Karpas-422 (cell line): ENCODE data around the gene TMEM184A. TPM values are rescaled to one million over a fixed set of nuclear protein-coding genes. Genes with fewer than 3 reads are reported as not detected.

Source experiments
- DNase-seq: peaks from one replicate; pipeline ENCODE4 v3.0.0-alpha.2; 2015
- H2AFZ ChIP-seq: fragments of 200-600 bp; sonication (generic); 2 replicates; pipeline ENCODE4 v1.6.1; 2014; ENCODE audit warnings: antibody characterized with exemption, low read length, mixed read lengths
- H3K27ac ChIP-seq: fragments of 200-600 bp; sonication (generic); 2 replicates; pipeline ENCODE4 v1.5.1; 2014; ENCODE audit warnings: mild to moderate bottlenecking, low read length, moderate library complexity
- H3K27me3 ChIP-seq: fragments of 200-600 bp; sonication (generic); 2 replicates; pipeline ENCODE4 v1.6.1; 2014; ENCODE audit warnings: low read length, mixed read lengths
- H3K36me3 ChIP-seq: fragments of 200-600 bp; sonication (generic); 2 replicates; pipeline ENCODE4 v1.6.1; 2014; ENCODE audit warnings: low read length, mixed read lengths; ENCODE audit not compliant: insufficient read depth
- H3K4me1 ChIP-seq: fragments of 200-600 bp; sonication (generic); 2 replicates; pipeline ENCODE4 v1.6.1; 2014; ENCODE audit warnings: mild to moderate bottlenecking, low read length, mixed read lengths
- H3K4me2 ChIP-seq: fragments of 200-600 bp; sonication (generic); 2 replicates; pipeline ENCODE4 v1.6.1; 2014; ENCODE audit warnings: low read length, low read depth, mild to moderate bottlenecking; ENCODE audit not compliant: poor library complexity, severe bottlenecking
- H3K4me3 ChIP-seq: fragments of 200-600 bp; sonication (generic); 2 replicates; pipeline ENCODE4 v1.5.1; 2014; ENCODE audit warnings: mild to moderate bottlenecking, antibody characterized with exemption, low read length, mixed read lengths
- H3K79me2 ChIP-seq: fragments of 200-600 bp; sonication (generic); 2 replicates; pipeline ENCODE4 v1.6.1; 2014; ENCODE audit warnings: mild to moderate bottlenecking, low read length, mixed read lengths
- H3K9ac ChIP-seq: fragments of 200-600 bp; sonication (generic); 2 replicates; pipeline ENCODE4 v1.6.0; 2014; ENCODE audit warnings: low read length
- H3K9me2 ChIP-seq: fragments of 200-600 bp; sonication (generic), shearing (Covaris generic); replicated peaks from 2 replicates; pipeline ENCODE4 v1.6.0; 2014; ENCODE audit warnings: mild to moderate bottlenecking, low read length, moderate library complexity; ENCODE audit not compliant: insufficient read depth
- H3K9me3 ChIP-seq: fragments of 300-700, 200-600 bp; sonication (generic); 2 replicates; pipeline ENCODE4 v1.6.1; 2014; ENCODE audit warnings: low read length, mixed read lengths
- H4K20me1 ChIP-seq: fragments of 200-600 bp; sonication (generic); 2 replicates; pipeline ENCODE4 v1.6.1; 2014; ENCODE audit warnings: mild to moderate bottlenecking, antibody characterized with exemption, low read length, low read depth; ENCODE audit not compliant: insufficient read depth
- total RNA-seq: library from RNA; depleted of rRNA; stranded (reverse); fragments of >200 nt; shearing (Covaris generic); gene quantifications from 2 replicates; pipeline ENCODE4 v1.2.3, GENCODE V29; 2014; ENCODE audit warnings: low replicate concordance

Gene TMEM184A
- total RNA-seq, 1 experiment from 2014 or later = not detected

DNA sequence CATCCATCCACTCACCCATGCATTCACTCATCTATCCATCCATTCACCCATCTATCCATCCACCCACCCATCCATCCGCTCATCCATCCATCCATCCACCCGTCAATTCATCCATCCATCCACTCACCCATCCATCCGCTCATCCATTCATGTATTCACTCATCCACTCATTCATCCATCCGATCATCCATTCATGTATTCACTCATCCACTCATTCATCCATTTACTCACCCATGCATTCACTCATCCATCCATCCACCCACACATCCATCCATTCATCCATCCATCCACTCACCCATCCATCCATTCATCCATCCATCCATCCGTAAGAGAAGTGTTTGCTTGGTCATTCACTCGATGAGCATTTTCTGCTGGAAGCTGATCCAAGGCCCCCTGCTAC, 22.5 kb upstream of the TMEM184A start:
- H3K79me2 ChIP-seq = no peaks in the 10 kb centered on the region
- H3K9me2 ChIP-seq = no peaks in the 10 kb centered on the region
- H3K4me2 ChIP-seq = no peak overlapping the region
- H2AFZ ChIP-seq = no peak overlapping the region
- H3K4me3 ChIP-seq = no peak overlapping the region
- H3K4me1 ChIP-seq = no peaks in the 10 kb centered on the region
- H3K9me3 ChIP-seq = no peaks in the 10 kb centered on the region
- no peaks in the 10 kb centered on the region for H3K27me3 ChIP-seq
- no peak overlapping the region for H3K27ac ChIP-seq
- H4K20me1 ChIP-seq = no peaks in the 10 kb centered on the region
- DNase-seq = no peak
- no peaks in the 10 kb centered on the region for H3K36me3 ChIP-seq
- no peak overlapping the region for H3K9ac ChIP-seq

DNA sequence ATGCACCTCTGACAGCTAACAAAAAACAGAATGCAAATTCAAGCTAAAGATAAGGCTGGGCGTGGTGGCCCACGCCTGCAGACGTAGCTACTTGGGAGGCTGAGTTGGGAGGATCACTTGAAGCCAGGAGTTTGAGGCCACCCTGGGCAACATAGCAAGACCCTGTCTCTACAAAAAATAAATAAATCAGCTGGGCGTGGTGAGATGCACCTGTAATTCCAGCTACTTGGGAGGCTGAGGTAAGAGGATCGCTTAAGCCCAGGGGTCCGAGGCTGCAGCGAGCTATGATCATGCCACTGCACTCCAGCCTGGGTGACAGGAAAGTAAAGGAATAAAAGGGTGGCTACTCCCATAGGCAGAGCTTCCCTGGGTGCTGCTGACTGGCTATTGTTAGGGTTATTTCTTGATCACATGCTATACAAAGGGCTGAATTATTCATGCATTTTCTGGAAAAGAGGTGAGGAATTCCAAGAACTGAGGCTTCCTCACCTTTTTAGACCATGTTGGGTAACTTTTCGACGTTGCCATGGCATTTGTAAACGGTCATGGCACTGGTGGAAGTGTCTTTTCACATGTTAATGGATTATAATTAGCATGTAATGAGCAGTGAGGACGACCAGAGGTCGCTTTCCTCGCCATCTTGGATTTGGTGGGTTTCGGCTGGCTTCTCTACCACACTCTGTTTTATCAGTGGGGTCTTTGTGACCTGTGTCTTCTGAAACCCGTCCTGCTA, 20.7 kb upstream of the TMEM184A start:
- no peak for DNase-seq
- H3K27ac ChIP-seq = no peak overlapping the region
- H3K79me2 ChIP-seq = no peaks in the 10 kb centered on the region
- no peaks in the 10 kb centered on the region for H3K36me3 ChIP-seq
- no peaks in the 10 kb centered on the region for H3K27me3 ChIP-seq
- no peaks in the 10 kb centered on the region for H3K9me3 ChIP-seq
- peaks cover 1% of the 10 kb centered on the region; the same call in 1 of the 2 replicates for H3K4me1 ChIP-seq
- H3K9me2 ChIP-seq = no peaks in the 10 kb centered on the region
- H3K9ac ChIP-seq = no peak overlapping the region
- no peaks in the 10 kb centered on the region for H4K20me1 ChIP-seq
- H3K4me3 ChIP-seq = no peak overlapping the region
- no peak overlapping the region for H3K4me2 ChIP-seq
- no peak overlapping the region for H2AFZ ChIP-seq

DNA sequence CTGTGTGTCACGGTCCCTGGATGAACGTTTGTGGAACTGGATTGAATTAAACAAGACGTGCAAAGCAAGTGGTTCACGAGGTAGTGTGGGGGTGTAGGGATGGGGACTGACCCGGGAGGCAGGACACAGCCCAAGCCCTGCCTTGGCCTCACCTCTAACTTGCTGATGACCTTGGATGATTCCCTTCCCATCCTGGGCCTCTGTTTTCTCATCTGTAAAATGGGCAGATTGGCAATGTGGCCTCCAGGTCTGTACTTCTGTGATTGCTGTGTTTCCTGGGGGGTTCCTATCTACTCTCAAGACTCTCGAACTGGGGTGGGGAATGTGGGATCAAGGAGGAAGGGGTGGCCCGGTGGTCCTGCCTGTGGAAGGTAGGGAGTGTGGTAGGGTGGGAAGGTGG, 19.8 kb upstream of the TMEM184A start:
- Histone ChIP-seq H3K4me3 (no peak overlapping the region), H3K9ac (no peak overlapping the region), H3K36me3 (no peaks in the 10 kb centered on the region), H3K4me1 (peaks cover 10% of the 10 kb centered on the region), H3K4me2 (no peak overlapping the region), H4K20me1 (no peaks in the 10 kb centered on the region), H2AFZ (no peak overlapping the region), H3K27ac (no peak overlapping the region), H3K27me3 (no peaks in the 10 kb centered on the region), H3K9me2 (no peaks in the 10 kb centered on the region), H3K79me2 (no peaks in the 10 kb centered on the region), H3K9me3 (no peaks in the 10 kb centered on the region)
- DNase-seq = no peak

DNA sequence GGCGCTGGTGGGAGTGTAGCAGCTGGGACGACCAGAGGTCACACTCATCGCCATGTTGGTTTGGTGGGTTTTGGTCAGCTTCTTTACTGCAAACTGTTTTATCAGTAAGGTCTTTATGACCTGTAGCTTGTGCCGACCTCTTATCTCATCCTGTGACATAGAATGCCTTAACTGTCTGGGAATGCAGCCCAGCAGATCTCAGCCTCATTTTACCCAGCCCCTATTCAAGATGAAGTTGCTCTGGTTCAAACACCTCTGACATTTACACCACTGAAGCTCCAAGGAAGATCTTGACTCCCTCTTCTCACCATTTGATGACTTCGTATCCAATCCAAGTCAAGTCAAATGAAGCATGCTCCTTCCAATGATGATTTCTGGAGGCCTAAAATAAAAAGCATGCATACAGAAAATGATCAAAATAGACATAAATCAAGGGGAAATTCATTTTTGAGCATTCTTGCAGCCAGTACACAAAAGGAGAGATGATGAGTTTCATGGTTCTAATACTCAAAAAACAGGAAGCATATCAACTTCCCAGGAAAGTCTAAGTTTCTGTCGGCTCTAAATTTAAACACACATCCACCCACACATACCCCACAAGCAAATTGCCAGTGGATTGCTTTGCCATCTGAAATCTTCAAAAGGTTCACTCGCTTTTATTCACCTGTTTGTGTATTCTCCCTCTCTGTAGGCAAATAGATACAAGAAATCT, 16.3 kb upstream of the TMEM184A start:
- Histone ChIP-seq H4K20me1 (no peaks in the 10 kb centered on the region), H3K36me3 (no peaks in the 10 kb centered on the region), H3K27ac (no peak overlapping the region), H2AFZ (no peak overlapping the region), H3K9me3 (no peaks in the 10 kb centered on the region), H3K9ac (no peak overlapping the region), H3K27me3 (no peaks in the 10 kb centered on the region), H3K4me3 (no peak overlapping the region), H3K4me2 (peak overlapping the region; percentile 77), H3K79me2 (peaks cover 15% of the 10 kb centered on the region), H3K9me2 (no peaks in the 10 kb centered on the region), H3K4me1 (peaks cover 18% of the 10 kb centered on the region)
- DNase-seq = no peak

DNA sequence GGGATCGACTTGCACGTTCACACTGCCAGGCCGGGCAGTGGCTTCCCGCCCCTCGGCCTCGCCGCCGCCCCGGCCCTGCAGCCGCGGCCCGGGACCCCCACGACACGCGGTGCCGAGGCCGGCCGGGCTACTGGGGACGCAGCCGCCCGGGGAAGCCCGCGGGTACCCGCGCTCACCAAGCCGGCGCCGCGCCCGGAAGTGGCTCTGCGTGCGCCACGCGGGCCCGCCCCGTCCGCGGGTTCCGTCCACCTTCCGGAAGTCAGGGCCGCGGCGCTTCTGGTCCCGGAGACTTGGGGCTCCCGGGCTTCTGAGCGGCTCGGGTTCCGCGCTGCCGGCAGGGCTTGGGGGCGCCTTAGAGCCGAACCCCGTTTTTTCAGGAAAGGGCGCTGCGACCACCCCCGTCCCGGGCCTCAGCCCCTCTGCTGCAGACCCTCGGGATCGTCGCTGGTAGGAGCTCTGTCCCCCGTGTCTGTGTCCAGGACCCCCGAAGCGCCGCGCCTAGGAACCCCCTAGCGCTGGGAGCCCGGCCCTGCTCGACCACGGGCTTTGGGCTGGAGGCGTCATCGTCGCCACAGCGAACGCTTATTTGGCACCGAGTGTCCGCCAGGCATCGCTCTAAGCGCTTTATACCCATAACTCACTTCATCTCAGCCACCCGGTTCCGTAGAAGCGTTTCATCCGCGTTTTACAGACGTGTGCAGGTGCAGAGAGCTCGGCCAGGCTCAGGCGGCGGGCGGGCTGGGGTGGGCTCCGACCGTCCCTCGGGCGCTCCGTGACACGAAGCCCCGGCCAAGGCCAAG, 14.0 kb upstream of the TMEM184A start, which contains the start of gene PSMG3:
Gene PSMG3 (minus strand): TSS at position 200 of the 800 bp plus-strand sequence. CDS start 693 bp downstream, outside the sequence.
- Histone ChIP-seq H4K20me1 (no peaks in the 10 kb centered on the region), H2AFZ (peak within 1 kb of the TSS; percentile 99), H3K36me3 (no peaks in the 10 kb centered on the region), H3K79me2 (peaks cover 15% of the 10 kb centered on the region), H3K9me3 (no peaks in the 10 kb centered on the region), H3K27me3 (no peaks in the 10 kb centered on the region), H3K4me2 (peak within 1 kb of the TSS; percentile 77), H3K27ac (peak within 1 kb of the TSS; percentile 78), H3K4me1 (peaks cover 18% of the 10 kb centered on the region), H3K9ac (peak within 1 kb of the TSS; percentile 97), H3K9me2 (no peaks in the 10 kb centered on the region), H3K4me3 (peak within 1 kb of the TSS; percentile 99)
- DNase-seq = peak; percentile 97

DNA sequence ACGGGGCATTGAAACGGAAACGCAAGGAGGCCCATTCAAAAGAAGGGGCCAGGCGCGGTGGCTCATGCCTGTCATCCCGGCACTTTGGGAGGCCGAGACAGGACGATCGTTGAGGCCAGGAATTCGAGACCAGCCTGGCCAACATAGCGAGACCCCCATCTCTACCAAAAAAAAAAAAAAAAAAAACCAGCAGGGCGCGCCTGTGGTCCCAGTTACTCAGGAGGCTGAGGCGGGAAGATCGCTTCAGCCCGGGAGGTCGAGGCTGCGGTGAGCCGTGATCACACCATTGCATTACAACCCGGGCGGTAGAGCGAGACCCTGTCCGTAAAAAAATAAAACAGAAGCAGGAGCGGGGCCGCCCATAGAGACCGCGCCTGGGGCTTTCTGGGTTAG, 13.4 kb upstream of the TMEM184A start:
- peak overlapping the region; percentile 99 for H3K4me3 ChIP-seq
- peaks cover 15% of the 10 kb centered on the region for H3K79me2 ChIP-seq
- DNase-seq = no peak
- H3K9me3 ChIP-seq = no peaks in the 10 kb centered on the region
- H3K9me2 ChIP-seq = no peaks in the 10 kb centered on the region
- no peaks in the 10 kb centered on the region for H3K36me3 ChIP-seq
- no peaks in the 10 kb centered on the region for H3K27me3 ChIP-seq
- H3K9ac ChIP-seq = peak overlapping the region; percentile 97
- H2AFZ ChIP-seq = peak overlapping the region; percentile 79; the same call in 1 of the 2 replicates
- H3K4me2 ChIP-seq = peak overlapping the region; percentile 77
- H4K20me1 ChIP-seq = no peaks in the 10 kb centered on the region
- H3K27ac ChIP-seq = peak overlapping the region; percentile 58
- peaks cover 18% of the 10 kb centered on the region for H3K4me1 ChIP-seq

DNA sequence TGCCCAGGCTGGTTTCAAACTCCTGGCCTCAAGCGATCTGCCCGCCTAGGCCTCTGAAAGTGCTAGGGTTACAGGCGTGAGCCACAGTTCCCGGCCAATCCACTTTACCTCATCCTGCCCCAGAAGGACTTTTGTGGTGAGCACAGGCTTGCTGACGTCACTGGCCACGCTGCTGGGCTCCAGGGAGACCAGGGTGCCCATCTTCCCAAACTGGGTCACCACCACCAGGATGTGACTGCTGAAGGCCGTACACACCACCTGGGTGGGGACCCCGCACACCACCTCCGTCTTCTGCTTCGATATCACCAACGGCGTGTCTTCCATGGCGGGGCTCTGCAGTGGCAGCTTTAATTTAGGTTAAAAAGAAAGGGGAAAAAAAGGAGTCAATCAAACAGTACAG, 13.0 kb upstream of the TMEM184A start:
- Histone ChIP-seq H3K9me3 (no peaks in the 10 kb centered on the region), H3K9me2 (no peaks in the 10 kb centered on the region), H3K9ac (peak overlapping the region; percentile 97), H3K4me2 (peak overlapping the region; percentile 77), H3K79me2 (peaks cover 15% of the 10 kb centered on the region), H3K27ac (peak overlapping the region; percentile 58; the same call in 1 of the 2 replicates), H3K27me3 (no peaks in the 10 kb centered on the region), H4K20me1 (no peaks in the 10 kb centered on the region), H3K4me3 (peak overlapping the region; percentile 99), H3K4me1 (peaks cover 18% of the 10 kb centered on the region), H2AFZ (no peak overlapping the region), H3K36me3 (no peaks in the 10 kb centered on the region)
- DNase-seq = peak; percentile 53
